Natural killer cell treated with Interleukin-12 subunit alpha and Interleukin-12 subunit beta and Interleukin-15 and Interleukin-18, amount 100 ng/mL, for 72 hours (primary cell): ENCODE measurements around the gene IDI2. TPM values are rescaled to one million over a fixed set of nuclear protein-coding genes. Genes with fewer than 3 reads are reported as not detected.
A peak's percentile ranks its signal among the peaks of the same experiment; 100 is the strongest.

ENCODE experiments used
- ATAC-seq, 2 donors: fragments of 150-1000 bp; cut with Tn5 transposase in 1 of 2; sonication (Bioruptor Pico), chemical (Tn5 transposase) in 1 of 2; 2 replicates each; pipeline ENCODE4 v1.10.0; 2021
- DNase-seq: peaks from one replicate; pipeline ENCODE4 v3.0.0; 2022; ENCODE audit warnings: low spot score
- H3K27ac Mint-ChIP-seq, 2 donors: 1 replicate in 1 of 2; 2 replicates in 1 of 2; pipeline ENCODE4 v1.8.0; 2022; ENCODE audit warnings: mixed read lengths in 2 of 2, mild to moderate bottlenecking in 1 of 2, moderate library complexity in 1 of 2
- H3K27me3 Mint-ChIP-seq, 2 donors: 1 replicate in 1 of 2; 2 replicates in 1 of 2; pipeline ENCODE4 v1.8.0; 2022; ENCODE audit warnings: mixed read lengths in 2 of 2
- H3K36me3 Mint-ChIP-seq: one replicate; pipeline ENCODE4 v1.8.0; 2022; ENCODE audit warnings: mixed read lengths
- H3K4me1 Mint-ChIP-seq, 2 donors: 1 replicate in 1 of 2; 2 replicates in 1 of 2; pipeline ENCODE4 v1.8.0; 2022; ENCODE audit warnings: low read depth in 2 of 2, mixed read lengths in 2 of 2, mild to moderate bottlenecking in 1 of 2
- H3K4me3 Mint-ChIP-seq: one replicate; pipeline ENCODE4 v1.8.0; 2022; ENCODE audit warnings: mixed read lengths
- H3K9me3 Mint-ChIP-seq: 2 replicates; pipeline ENCODE4 v1.8.0; 2022; ENCODE audit warnings: mixed read lengths
- total RNA-seq, 2 donors: library from RNA; stranded (reverse); gene quantifications; one replicate each; pipeline ENCODE4 v1.2.3, GENCODE V29; 2022

The IDI2 gene
- total RNA-seq, 2 donors from 2014 or later: not detected

DNA sequence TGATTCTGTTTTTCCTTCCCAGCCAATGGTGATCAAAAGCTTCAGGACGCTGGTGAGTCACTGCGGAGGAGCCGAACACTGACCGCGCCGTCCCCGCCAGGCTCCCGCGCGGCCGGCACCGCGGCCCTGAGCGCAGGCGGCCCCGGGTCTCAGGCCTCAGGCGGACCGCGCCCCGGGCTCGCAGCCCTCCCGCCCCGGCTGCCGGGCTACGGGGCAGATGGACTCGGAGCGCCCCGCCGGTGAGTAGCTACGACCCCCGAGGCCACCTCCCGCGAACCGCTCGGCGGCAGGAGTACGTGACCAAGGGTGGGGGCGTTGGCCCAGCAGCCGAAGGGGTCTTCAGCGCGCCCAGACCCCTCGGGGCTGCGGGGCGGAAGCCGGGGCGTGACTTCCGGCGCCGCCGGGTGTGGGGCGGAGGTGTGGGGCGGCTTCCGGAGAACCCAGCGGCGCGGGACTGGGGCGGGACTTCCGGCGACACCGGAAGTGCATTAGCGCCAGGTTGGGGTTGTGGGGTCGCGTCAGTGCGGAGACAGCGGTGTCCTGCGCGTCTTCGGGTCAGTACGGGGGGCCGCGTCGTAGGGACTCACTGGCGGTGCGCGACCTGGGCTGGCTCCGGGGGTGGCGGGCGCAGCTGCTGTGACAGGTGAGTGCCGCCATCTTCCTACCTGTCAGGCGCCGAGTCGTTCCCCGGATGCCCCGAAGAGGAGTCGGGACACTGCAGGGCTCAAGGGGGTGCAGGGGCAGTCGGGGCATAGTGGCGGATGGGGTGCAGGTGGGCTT is 30.9 kb upstream of the IDI2 start, which contains the start of gene WDR37:
WDR37 (plus strand) TSS at position 60 of the 780 bp plus-strand sequence. CDS start 15,771 bp downstream, outside the sequence.
- H3K4me1 Mint-ChIP-seq: peaks cover 64 to 78% of the 10 kb centered on the region in 2 donors
- no peaks in the 10 kb centered on the region for H3K27me3 Mint-ChIP-seq
- H3K36me3 Mint-ChIP-seq: peaks cover 14% of the 10 kb centered on the region
- H3K27ac Mint-ChIP-seq: peak within 1 kb of the TSS; percentile 98 to 100
- no peaks in the 10 kb centered on the region for H3K9me3 Mint-ChIP-seq
- H3K4me3 Mint-ChIP-seq: peak within 1 kb of the TSS; percentile 96
- ATAC-seq (peak; percentile 98), DNase-seq (peak; percentile 94)

DNA sequence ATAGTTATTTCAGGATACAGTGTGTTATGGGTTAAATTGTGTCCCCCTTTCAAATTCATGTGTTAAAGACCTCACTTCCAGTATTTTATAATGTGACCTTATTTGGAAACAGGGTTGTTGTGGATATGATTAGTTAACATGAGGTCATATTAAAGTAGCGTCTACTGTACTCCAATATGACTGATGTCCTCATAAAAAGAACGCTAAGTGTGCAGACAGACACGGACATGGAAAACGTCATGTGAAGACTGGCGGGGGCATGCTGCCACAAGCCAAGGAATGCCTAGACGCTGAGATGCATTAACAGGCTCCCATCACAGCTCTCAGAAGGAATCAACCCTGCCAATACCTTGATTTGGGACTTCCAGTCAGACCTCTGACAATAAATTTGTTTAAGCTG is 29.0 kb upstream of the IDI2 start:
- DNase-seq (no peak), ATAC-seq (no peak)
- Mint-ChIP-seq H3K9me3 (no peaks in the 10 kb centered on the region), H3K4me3 (peak overlapping the region; percentile 96), H3K36me3 (peaks cover 14% of the 10 kb centered on the region), H3K27me3 (no peaks in the 10 kb centered on the region), H3K27ac (peak overlapping the region; percentile 98 to 100), H3K4me1 (peaks cover 49 to 59% of the 10 kb centered on the region in 2 donors)

DNA sequence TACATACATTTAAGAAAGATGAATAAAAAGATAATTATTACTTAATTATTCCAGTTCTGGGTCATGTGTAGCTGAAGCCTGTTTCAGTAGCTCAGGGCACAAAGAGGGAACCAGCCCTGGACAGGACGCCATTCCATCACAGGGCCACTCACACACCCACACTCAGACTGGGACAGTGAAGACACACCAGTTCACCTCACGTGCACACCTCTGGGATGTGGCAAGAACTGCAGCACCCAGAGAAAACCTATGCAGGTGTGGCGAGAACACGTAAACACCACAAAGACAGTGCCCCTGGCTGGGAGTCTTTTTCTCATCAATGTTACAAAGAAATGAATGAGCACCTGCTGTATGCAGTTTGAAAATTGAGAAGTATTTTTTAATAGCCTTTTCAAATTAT is 24.9 kb upstream of the IDI2 start:
- DNase-seq: no peak
- Mint-ChIP-seq H3K4me3 (peak overlapping the region; percentile 99), H3K9me3 (no peaks in the 10 kb centered on the region), H3K27ac (peak overlapping the region; percentile 96 to 100), H3K36me3 (peaks cover 23% of the 10 kb centered on the region), H3K4me1 (peaks cover 39 to 47% of the 10 kb centered on the region in 2 donors), H3K27me3 (no peaks in the 10 kb centered on the region)
- no peak for ATAC-seq

- H3K9me3 Mint-ChIP-seq: no peaks in the 10 kb centered on the region
- H3K4me1 Mint-ChIP-seq: peaks cover 41 to 48% of the 10 kb centered on the region in 2 donors
- DNase-seq (no peak), ATAC-seq (no peak)
- peak overlapping the region; percentile 96 to 100 for H3K27ac Mint-ChIP-seq
- peak overlapping the region; percentile 99 for H3K4me3 Mint-ChIP-seq
- peaks cover 27% of the 10 kb centered on the region for H3K36me3 Mint-ChIP-seq
- H3K27me3 Mint-ChIP-seq: no peaks in the 10 kb centered on the region
Observed at GRCh38 chr10:1050145-1050544, 24.5 kb upstream of the IDI2 start.

DNA sequence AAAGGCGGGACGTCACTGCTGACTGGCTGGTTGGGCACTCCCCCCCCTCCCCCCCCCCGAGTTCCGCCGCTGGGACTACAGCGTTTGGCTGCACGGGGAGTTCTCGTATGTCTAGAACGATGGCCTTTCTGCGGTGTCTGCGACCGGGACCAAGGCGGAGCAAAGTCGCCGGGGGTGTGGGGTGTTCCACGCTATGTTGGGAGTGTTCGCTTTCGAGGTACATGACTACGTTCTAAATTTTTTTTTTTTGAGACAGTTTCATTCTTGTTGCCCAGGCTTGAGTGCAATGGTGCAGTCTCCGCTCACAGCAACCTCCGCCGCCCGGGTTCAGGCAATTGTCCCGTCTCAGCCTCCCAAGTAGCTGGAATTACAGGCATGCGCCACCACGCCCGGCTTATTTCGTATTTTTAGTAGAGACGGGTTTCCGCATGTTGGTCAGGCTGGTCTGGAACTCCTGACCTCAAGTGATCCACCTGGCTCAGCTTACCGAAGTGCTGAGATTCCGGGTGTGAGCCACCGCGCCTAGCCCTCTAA is 23.8 kb upstream of the IDI2 start:
- Mint-ChIP-seq H3K36me3 (peaks cover 30% of the 10 kb centered on the region), H3K4me3 (peak overlapping the region; percentile 99), H3K4me1 (peaks cover 42 to 48% of the 10 kb centered on the region in 2 donors), H3K9me3 (no peaks in the 10 kb centered on the region), H3K27ac (peak overlapping the region; percentile 96 to 100), H3K27me3 (no peaks in the 10 kb centered on the region)
- no peak for ATAC-seq
- DNase-seq: no peak

- H3K36me3 Mint-ChIP-seq: peaks cover 31% of the 10 kb centered on the region
- peaks cover 44 to 48% of the 10 kb centered on the region in 2 donors for H3K4me1 Mint-ChIP-seq
- H3K27me3 Mint-ChIP-seq: no peaks in the 10 kb centered on the region
Observed at GRCh38 chr10:1048732-1049424, 23.2 kb upstream of the IDI2 start, which contains the start of gene IDI1. TSS of gene IDI1 (minus strand) at chr10:1049119. CDS start at chr10:1049003, 116 bp downstream.

DNA sequence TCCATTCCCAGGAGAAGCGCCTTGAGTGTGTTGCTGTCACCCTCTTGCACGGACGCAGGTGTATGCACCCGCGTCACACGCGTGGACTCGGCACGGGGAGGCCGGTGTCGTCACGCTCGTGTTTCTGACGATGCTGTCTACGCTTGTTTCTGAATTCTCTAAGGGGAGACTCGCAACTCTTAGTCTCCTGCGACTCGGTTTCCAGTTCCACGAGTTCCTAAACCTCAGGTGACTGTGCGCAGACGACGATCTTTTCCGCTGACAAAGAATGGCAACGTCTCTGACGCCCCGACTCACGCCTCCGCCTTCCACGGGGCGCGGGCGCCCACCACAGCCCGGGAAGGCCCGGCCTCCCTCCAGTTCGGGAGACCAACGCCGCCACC is 22.7 kb upstream of the IDI2 start:
- Mint-ChIP-seq H3K27ac (peak overlapping the region; percentile 96 to 100), H3K9me3 (no peaks in the 10 kb centered on the region), H3K36me3 (peaks cover 29% of the 10 kb centered on the region), H3K4me3 (peak overlapping the region; percentile 99), H3K4me1 (peaks cover 44 to 48% of the 10 kb centered on the region in 2 donors), H3K27me3 (no peaks in the 10 kb centered on the region)
- DNase-seq: no peak
- no peak for ATAC-seq

More at GRCh38 chr10:1048732-1049424, 23.2 kb upstream of the IDI2 start, which contains the start of gene IDI1:
- Mint-ChIP-seq H3K4me3 (peak within 1 kb of the TSS; percentile 99), H3K27ac (peak within 1 kb of the TSS; percentile 96 to 100), H3K9me3 (no peaks in the 10 kb centered on the region)
- peak; percentile 99 for DNase-seq
- peak; percentile 91 to 92 for ATAC-seq

DNA sequence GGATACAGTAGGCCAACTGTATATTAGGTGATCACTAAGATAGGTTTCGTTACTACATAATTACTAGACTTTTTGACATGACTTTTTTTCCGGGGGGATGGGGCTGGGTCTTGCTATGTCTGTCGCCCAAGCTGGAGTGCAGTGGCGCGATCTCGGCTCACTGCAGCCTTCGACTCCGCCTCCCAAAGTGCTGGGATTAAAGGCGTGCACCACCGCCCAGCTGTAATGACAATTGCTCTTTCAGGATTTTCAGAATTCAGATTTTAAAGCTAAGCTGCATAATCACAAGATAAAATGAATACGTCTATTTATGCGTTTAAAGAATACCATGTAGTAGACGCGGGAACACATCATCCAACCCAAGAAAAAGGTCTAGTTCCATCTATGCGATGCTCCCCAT is 22.3 kb upstream of the IDI2 start:
- Mint-ChIP-seq H3K4me3 (peak overlapping the region; percentile 99), H3K4me1 (peaks cover 44 to 48% of the 10 kb centered on the region in 2 donors), H3K27me3 (no peaks in the 10 kb centered on the region), H3K9me3 (no peaks in the 10 kb centered on the region), H3K27ac (peak overlapping the region; percentile 96 to 100), H3K36me3 (peaks cover 30% of the 10 kb centered on the region)
- no peak for DNase-seq
- no peak for ATAC-seq

DNA sequence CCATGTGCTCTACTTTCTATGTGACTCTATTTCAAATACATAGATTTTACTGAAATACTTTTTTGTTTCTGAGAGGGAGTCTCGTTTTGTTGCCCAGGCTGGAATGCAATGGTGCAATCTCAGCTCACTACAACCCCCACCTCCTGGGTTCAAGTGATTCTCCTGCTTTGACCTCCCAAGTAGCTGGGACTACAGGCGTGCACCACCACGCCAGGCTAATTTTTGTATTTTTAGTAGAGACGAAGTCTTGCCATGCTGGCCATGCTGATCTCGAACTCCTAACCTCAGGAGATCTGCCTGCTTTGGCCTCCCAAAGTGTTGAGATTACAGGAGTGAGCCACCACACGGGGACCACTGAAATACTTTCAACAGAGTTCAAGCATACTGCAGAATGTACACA is 19.8 kb upstream of the IDI2 start:
- peak overlapping the region; percentile 92 to 94 for H3K27ac Mint-ChIP-seq
- H3K27me3 Mint-ChIP-seq: no peaks in the 10 kb centered on the region
- no peaks in the 10 kb centered on the region for H3K9me3 Mint-ChIP-seq
- DNase-seq: no peak
- H3K4me3 Mint-ChIP-seq: peak overlapping the region; percentile 90
- peaks cover 39 to 43% of the 10 kb centered on the region in 2 donors for H3K4me1 Mint-ChIP-seq
- ATAC-seq: no peak
- peaks cover 33% of the 10 kb centered on the region for H3K36me3 Mint-ChIP-seq

GRCh38 chr10:1044964-1045363 is 19.3 kb upstream of the IDI2 start:
- no peaks in the 10 kb centered on the region for H3K9me3 Mint-ChIP-seq
- DNase-seq: no peak
- peaks cover 37% of the 10 kb centered on the region for H3K36me3 Mint-ChIP-seq
- H3K27ac Mint-ChIP-seq: peak overlapping the region; percentile 92 to 94
- no peaks in the 10 kb centered on the region for H3K27me3 Mint-ChIP-seq
- no peak for ATAC-seq
- H3K4me1 Mint-ChIP-seq: peaks cover 43 to 48% of the 10 kb centered on the region in 2 donors
- H3K4me3 Mint-ChIP-seq: peak overlapping the region; percentile 90

- Mint-ChIP-seq H3K4me1 (peaks cover 43 to 48% of the 10 kb centered on the region in 2 donors), H3K9me3 (no peaks in the 10 kb centered on the region), H3K27ac (peak overlapping the region; percentile 92 to 94), H3K4me3 (peak overlapping the region; percentile 90), H3K27me3 (no peaks in the 10 kb centered on the region), H3K36me3 (peaks cover 37% of the 10 kb centered on the region)
- DNase-seq (no peak), ATAC-seq (no peak)
Observed at GRCh38 chr10:1044146-1044545, 18.5 kb upstream of the IDI2 start.

DNA sequence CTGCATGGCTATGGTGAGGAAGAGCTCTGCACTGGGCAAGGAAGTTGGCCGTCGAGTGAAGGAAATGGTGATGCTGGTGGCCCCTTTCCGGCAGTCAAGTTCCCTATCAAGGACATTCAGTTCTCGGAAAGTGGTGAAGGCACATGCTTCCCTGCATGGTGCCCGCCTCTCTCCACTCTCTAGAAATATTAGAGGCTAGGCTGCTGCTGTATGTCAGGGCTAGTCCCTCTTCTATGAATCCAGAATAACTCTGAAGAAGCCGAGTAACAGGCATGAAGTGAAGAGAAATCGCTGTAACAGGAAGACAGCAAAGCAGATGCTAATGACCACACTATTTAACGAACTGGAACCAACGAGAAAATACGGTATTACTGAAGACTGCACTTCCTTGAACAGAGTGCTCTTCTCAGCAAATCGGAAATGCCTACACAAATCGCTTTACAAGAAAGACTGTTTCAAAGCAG is 17.9 kb upstream of the IDI2 start:
- Mint-ChIP-seq H3K4me1 (peaks cover 43 to 48% of the 10 kb centered on the region in 2 donors), H3K36me3 (peaks cover 37% of the 10 kb centered on the region), H3K9me3 (no peaks in the 10 kb centered on the region), H3K27me3 (no peaks in the 10 kb centered on the region), H3K27ac (peak overlapping the region; percentile 92 to 94), H3K4me3 (peak overlapping the region; percentile 90)
- peak; percentile 82 for DNase-seq
- ATAC-seq: peak; percentile 76 to 81

DNA sequence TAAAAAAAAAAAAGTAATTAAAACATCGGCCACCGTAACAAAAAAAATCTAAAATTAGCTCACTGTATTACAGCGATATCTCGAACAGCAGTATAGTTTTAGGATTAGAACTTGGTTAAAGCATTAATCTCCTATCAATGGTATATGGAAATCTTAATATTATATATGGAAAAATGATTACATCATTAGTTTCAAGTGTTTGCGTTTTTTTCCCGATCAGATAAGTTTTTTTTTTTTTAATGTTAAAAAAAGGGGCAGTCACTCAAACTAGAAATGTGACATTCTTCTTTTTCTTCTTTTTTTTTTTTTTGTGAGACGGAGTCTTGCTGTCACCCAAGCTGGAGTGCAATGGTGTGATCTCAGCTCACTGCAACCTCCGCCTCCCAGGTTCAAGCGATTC is 15.9 kb upstream of the IDI2 start:
- Mint-ChIP-seq H3K36me3 (peaks cover 31% of the 10 kb centered on the region), H3K4me1 (peaks cover 49 to 50% of the 10 kb centered on the region in 2 donors), H3K27ac (peak overlapping the region in 1 of 2 donors; percentile 94)

More for the DNA sequence above, 15.9 kb upstream of the IDI2 start:
- Mint-ChIP-seq H3K27me3 (no peaks in the 10 kb centered on the region), H3K9me3 (no peaks in the 10 kb centered on the region), H3K4me3 (no peak overlapping the region)
- DNase-seq (no peak), ATAC-seq (no peak)
